ENCODE measurements around the gene RPS14. TPM values are rescaled to one million over a fixed set of nuclear protein-coding genes. Genes with fewer than 3 reads are reported as not detected.

Gene RPS14
- 4,447 and 4,846 TPM in 2 replicates for total RNA-seq (2014; rRNA removed; shearing (Covaris generic))
- polyA plus RNA-seq (2014; cell fraction: nucleus; rRNA removed), result 4,905 and 5,193 TPM in 2 replicates

DNA sequence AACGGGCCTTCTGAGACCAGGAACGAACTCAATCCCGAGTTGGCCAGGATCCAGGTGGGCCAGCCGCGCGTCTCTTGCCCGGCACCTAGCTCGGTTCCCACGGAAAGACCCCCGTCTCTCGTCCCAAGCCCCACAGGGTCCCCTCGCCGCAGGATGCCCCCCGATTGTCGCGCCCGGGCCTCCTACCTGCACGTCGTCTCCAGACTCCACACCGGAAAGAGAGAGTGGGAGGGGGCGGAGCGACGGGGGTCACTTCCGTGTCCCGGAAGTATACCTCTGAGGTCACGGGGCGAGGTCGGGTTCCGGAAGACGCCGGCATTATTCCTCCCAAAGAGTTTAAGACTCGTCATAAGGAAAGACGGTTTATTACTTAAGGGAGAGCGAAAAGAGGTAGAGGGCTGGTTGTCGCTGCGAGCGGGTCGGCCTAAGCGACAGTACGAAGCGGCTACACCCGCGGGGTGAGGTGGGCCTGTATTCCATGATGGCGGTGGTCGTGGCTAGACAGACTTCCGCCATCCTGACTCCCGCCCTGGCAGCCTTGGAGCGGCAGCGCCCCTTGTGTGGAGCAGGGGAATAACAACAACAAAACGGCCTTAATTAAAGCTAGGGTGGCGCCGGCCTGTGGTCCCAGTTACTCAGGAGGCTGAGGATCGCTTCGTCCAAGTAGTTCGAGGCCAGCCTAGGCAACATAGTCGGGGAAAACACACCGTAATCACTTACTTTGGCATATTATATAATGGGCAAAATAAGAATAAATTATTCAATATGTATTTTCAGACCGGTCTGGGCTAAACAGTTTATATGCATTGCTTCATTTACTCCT lies at the start of gene RPS14:
Gene RPS14, minus strand, starts transcription at position 223 of the 823 bp plus-strand sequence. CDS start 2,006 bp downstream, outside the sequence.
- DNase-seq (ENCODE audit: extremely low read depth, low read depth), result peak; percentile 91

DNA sequence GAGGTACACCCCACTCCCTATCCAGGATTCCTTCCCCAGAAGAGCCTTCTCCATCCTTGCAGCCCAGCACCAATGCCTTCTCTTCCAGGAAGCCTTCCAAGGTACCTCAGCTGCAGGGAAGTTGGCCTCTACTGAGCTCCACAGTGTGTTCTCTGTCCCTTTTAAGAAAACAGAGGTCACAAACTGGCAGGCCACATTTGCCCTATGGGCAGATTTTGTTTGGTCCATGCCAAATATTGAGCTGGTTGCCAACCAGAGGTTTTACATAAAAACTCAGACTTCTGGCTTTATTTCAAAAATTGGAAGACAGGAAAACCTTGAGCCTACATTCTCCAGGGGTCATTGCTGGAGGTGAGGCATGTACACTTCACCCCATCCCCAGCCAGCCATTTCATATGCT lies 49.4 kb upstream of the RPS14 start:
- no peak for DNase-seq (ENCODE audit: extremely low read depth, low read depth)

DNA sequence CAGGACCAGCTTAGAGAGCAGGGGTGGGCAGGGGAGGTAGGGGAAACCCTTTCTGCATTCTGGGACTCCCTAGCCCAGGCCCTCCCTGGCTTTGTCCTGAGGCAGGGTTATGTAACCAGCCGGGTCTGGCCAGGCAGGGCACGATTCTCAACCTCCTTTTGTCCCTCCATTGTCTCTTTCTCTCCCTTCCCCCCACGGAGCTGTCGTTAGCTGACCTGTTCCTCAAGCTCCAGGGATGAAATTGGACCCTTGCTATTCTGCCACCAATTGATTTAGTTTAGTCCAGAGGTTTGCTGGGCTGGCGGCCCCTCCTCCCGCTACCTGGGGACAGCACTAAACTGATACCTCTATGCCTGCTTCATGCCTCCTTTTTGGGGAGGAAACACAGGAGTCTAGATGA lies 49.0 kb upstream of the RPS14 start:
- DNase-seq (ENCODE audit: extremely low read depth, low read depth), result no peak

GRCh38 chr5:150497989-150498317 lies 48.4 kb upstream of the RPS14 start:
- no peak for DNase-seq (ENCODE audit: extremely low read depth, low read depth)

DNA sequence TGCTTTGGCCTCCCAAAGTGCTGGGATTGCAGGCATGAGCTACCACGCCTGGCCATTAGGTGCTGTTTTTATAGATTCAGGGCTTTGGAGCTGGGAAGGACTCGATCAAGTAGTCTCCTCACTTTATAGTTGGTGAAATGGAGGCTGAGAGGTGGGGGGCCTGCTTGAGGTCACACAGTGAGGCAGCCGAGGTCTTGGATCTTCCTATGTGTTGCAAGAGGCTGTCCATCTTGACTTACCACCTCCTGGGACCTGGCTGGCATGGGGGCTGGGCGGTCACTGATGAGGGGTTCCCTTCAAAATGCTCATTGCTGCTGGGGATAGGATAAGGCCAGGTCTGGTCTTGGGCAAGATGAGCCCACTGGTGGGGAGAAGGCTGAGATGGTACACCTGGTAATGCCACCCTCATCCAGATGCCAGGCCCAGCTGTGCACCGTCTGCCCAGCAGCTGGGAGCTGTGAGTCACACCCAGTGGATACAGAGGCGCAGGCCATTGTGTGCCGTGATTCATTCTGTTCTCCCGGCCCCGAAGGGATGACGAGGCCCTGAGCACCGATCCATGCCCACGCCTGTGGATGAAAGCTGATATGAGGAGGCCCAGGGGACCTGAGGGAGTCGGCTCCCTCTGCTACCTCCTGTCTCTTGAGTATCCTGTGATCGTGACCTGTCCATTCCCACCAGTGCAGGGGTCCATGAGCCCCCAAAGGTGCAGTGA lies 47.9 kb upstream of the RPS14 start:
- peak; percentile 83 for DNase-seq (ENCODE audit: extremely low read depth, low read depth)

GRCh38 chr5:150496534-150496933 lies 47.0 kb upstream of the RPS14 start:
- no peak for DNase-seq (ENCODE audit: extremely low read depth, low read depth)

DNA sequence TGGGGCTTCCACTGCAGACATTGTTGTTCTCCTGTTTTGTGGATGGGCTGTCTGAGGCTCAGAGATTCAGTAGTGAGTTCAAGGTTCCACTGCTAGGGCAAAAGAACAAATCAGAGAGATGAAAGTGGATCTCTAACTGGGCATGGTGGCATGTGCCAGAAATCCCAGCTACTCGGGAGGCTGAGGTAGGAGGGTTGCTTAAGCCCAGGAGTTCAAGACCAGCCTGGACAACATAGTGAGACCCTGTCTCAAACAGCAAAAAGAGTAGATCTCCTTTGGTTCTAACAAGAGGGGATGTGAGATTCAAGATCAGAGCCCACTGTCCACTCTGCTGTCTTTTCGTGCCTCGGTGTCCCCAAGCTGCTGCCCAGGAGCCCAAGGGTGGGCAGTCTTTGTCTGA lies 46.6 kb upstream of the RPS14 start:
- no peak for DNase-seq (ENCODE audit: extremely low read depth, low read depth)

DNA sequence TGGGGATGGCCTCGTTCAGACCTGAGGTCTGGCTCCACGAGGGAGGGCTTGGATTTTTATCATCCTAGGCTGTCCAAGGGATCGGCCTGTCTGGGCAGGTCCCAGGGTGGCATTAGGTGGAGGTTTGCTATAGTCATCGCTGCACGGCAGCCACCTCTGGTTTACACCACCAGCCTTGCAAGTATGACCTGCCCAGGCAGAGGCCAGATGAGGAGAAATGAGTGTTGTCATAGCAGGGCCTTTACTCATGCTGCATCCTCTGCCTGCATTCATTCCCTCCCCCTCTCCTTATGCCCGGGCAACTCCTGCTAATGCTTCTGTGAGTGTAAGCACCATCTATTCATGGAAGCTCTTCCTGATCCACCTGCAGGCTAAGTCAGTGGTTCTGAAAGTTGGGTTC lies 43.1 kb upstream of the RPS14 start:
- DNase-seq (ENCODE audit: extremely low read depth, low read depth), result no peak

GRCh38 chr5:150491876-150492275 lies 42.3 kb upstream of the RPS14 start:
- no peak for DNase-seq (ENCODE audit: extremely low read depth, low read depth)

- no peak for DNase-seq (ENCODE audit: extremely low read depth, low read depth)
These were observed 41.2 kb upstream of the RPS14 start for GRCh38 chr5:150490754-150491153.

DNA sequence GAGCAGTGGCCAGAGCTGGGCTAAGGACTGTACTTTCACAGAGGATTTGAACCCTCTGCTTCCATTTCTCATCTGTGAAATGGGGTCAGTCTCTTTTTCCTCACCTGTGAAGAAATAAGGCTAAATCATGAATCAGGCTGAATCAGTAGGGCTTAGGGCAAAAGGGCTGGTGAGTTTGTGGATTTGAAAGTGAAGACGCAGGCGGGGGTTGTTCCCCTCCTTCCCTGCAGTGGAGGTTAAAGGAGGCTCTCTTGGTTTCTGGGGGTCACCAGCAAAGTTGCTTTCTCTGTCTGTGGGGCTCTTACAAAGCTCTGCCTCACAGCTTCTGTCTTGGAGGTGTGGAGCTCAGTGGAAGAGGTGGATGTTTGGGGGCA lies 40.7 kb upstream of the RPS14 start:
- no peak for DNase-seq (ENCODE audit: extremely low read depth, low read depth)

DNA sequence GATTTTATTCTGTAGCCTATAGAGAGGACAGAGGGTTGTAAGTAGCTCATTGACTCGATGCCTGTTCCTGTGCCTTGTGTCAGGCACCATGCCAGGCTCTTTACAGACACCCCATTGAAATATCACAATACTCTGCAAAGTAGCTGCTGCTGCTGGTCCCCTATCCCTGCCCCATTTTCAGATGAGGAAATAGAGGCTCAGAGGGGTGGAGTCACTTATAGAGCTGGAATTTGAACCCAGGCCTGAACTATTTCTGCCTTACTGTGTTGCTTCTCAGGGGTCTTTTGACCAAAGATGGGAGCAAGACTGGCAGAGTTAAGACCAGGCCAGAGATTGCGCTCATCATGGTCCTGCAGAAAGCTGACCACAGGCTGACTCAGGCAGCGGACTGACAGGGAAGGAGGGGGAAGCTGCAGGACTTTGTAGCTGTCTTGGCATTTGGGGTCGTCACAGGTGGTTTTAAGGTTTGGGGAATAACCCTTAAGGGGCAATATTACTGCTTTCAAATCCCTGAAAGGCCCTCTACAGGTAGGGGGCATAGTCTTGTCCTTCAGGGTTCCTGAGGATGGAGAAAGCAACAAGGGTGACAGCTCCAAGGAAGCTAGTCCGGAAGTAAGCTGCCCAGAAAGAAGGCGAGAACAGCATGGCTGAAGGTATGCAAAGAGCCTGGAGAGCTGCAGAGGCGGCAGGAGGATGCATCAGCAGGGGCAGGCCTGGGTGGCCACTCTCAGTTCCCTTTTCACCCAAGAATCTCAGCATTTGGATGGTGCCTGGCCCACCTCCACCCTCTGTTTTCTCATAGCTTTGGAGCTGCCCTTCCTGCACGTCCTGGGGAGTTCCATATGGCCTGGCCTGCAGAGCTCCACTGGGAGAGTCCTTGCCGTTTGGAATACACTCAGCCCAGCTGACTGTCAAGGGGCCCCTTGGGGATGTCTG lies 40.1 kb upstream of the RPS14 start:
- DNase-seq (ENCODE audit: extremely low read depth, low read depth), result no peak

DNA sequence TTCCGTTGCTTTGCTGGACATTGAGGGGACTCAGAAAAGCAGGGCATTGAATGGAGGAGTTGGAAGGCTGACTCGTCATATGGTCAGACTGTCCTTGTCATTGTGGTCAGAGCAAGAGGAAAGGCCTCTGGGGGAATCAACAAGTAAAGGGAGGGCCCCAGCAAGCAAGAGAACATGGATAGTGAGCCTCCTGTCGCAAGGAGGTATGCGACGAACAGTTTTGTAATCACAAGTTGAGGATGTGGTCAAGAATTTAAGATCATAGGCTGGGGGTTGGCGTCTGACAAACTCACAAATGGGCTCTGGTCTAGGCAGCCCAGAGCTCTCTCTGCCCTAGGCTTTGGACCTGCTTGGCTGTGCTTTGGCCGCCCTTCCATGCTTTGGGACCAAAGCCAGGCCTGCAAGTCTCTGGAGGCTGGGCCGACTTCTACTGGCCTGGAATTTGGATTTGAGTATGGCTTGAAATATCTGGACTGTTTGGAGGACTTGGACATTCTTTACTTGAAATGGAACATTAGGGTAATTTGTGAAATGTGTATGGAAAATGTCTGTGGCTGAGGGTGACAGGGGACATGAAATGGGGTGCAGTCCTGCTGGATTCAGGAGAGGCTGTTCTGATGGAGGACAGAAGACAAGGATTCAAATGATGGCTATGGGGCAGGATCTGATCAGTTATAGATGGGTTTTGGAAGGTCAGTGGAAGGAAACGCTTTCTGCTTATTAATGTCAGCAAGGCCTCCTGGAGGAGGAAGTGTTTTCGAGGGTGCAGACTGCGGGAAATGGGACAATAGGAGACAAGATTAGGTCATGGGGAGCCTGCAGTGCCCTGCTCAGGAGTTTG lies 39.2 kb upstream of the RPS14 start:
- no peak for DNase-seq (ENCODE audit: extremely low read depth, low read depth)

- no peak for DNase-seq (ENCODE audit: extremely low read depth, low read depth)
These were observed 37.9 kb upstream of the RPS14 start for GRCh38 chr5:150487199-150488061.

GRCh38 chr5:150486402-150487198 lies 37.1 kb upstream of the RPS14 start:
- no peak for DNase-seq (ENCODE audit: extremely low read depth, low read depth)

GRCh38 chr5:150485693-150486401 lies 36.3 kb upstream of the RPS14 start:
- no peak for DNase-seq (ENCODE audit: extremely low read depth, low read depth)

GRCh38 chr5:150484964-150485692 lies 35.6 kb upstream of the RPS14 start:
- no peak for DNase-seq (ENCODE audit: extremely low read depth, low read depth)

All from NCI-H460 (cell line).